Calu3 (cell line): ENCODE measurements around the gene SNAPC4. TPM values are rescaled to one million over a fixed set of nuclear protein-coding genes. Genes with fewer than 3 reads are reported as not detected.

Experiments
- BruUV-seq: library from RNA; stranded (reverse); fragments of 400-500 nt; replicated peaks from 2 replicates; lab custom pipeline; 2021; lab: Mats Ljungman, UMichigan
- CTCF ChIA-PET: fragments of 300-600 bp; sonication (Branson Sonifier 250); formaldehyde crosslinking; loops from one replicate; lab custom pipeline; 2022; ENCODE audit warnings: antibody characterized with exemption; lab: Charles Lee
- DNase-seq: peaks from one replicate; pipeline ENCODE4 v3.0.0; 2022
- H3K27ac Mint-ChIP-seq: one replicate; pipeline ENCODE4 v1.8.0; 2022; ENCODE audit warnings: mixed read lengths; ENCODE audit not compliant: unreplicated experiment
- H3K27me3 Mint-ChIP-seq: one replicate; pipeline ENCODE4 v1.8.0; 2022; ENCODE audit warnings: mixed read lengths; ENCODE audit not compliant: unreplicated experiment
- H3K36me3 Mint-ChIP-seq: one replicate; pipeline ENCODE4 v1.8.0; 2022; ENCODE audit warnings: mild to moderate bottlenecking, moderate library complexity, mixed read lengths; ENCODE audit not compliant: insufficient read depth, unreplicated experiment
- H3K4me1 Mint-ChIP-seq: one replicate; pipeline ENCODE4 v1.8.0; 2022; ENCODE audit warnings: mild to moderate bottlenecking, low read depth, mixed read lengths; ENCODE audit not compliant: unreplicated experiment
- H3K4me3 Mint-ChIP-seq: one replicate; pipeline ENCODE4 v1.8.0; 2022; ENCODE audit warnings: mild to moderate bottlenecking, low read depth, moderate library complexity, mixed read lengths; ENCODE audit not compliant: unreplicated experiment
- H3K9me3 Mint-ChIP-seq: one replicate; pipeline ENCODE4 v1.8.0; 2022; ENCODE audit warnings: low read depth, mixed read lengths; ENCODE audit not compliant: unreplicated experiment
- CTCF ChIP-seq: fragments of 200-600 bp; IDR thresholded peaks from one replicate; pipeline ENCODE4 v1.8.0; 2022; ENCODE audit warnings: antibody characterized with exemption; ENCODE audit not compliant: unreplicated experiment
- intact Hi-C: fragments of 100-400 bp; cut with micrococcal nuclease; formaldehyde crosslinking; loops from one replicate; pipeline ENCODE4 v1.10.0; 2022; ENCODE audit not compliant: unreplicated experiment
- total RNA-seq: library from RNA; stranded (reverse); gene quantifications from 2 replicates; pipeline ENCODE4 v1.2.3, GENCODE V29; 2022

Gene SNAPC4
- total RNA-seq, 1 experiment from 2014 or later: 10.5 TPM

- no peak for DNase-seq
- intact Hi-C loops: no loop called here
- Mint-ChIP-seq H3K4me1 (peaks cover 8% of the 10 kb centered on the region), H3K27ac (no peak overlapping the region), H3K27me3 (no peaks in the 10 kb centered on the region), H3K4me3 (no peak overlapping the region), H3K9me3 (no peaks in the 10 kb centered on the region), H3K36me3 (peaks cover 33% of the 10 kb centered on the region)
- TF ChIP-seq CTCF: no peak
- no TSS peak for BruUV-seq
- CTCF ChIA-PET: no interaction called here
These were observed 34.7 kb upstream of the SNAPC4 start for GRCh38 chr9:136434580-136435169.

GRCh38 chr9:136433849-136434579, 34.0 kb upstream of the SNAPC4 start:
- no peak overlapping the region for H3K4me3 Mint-ChIP-seq
- no peaks in the 10 kb centered on the region for H3K9me3 Mint-ChIP-seq
- H3K27ac Mint-ChIP-seq: no peak overlapping the region
- peaks cover 8% of the 10 kb centered on the region for H3K4me1 Mint-ChIP-seq
- BruUV-seq: no TSS peak
- H3K27me3 Mint-ChIP-seq: no peaks in the 10 kb centered on the region
- H3K36me3 Mint-ChIP-seq: peaks cover 35% of the 10 kb centered on the region
- DNase-seq: no peak
- CTCF ChIA-PET: no interaction called here
- intact Hi-C loops: no loop called here
- TF ChIP-seq CTCF: no peak

- TF ChIP-seq CTCF: no peak
- Mint-ChIP-seq H3K36me3 (peaks cover 31% of the 10 kb centered on the region), H3K4me3 (no peak overlapping the region), H3K9me3 (no peaks in the 10 kb centered on the region), H3K4me1 (peaks cover 8% of the 10 kb centered on the region), H3K27ac (no peak overlapping the region), H3K27me3 (no peaks in the 10 kb centered on the region)
- intact Hi-C loops: no loop called here
- CTCF ChIA-PET: no interaction called here
- DNase-seq: no peak
- no TSS peak for BruUV-seq
These were observed 33.2 kb upstream of the SNAPC4 start for GRCh38 chr9:136433043-136433715.

- intact Hi-C loops: no loop called here
- no peak for TF ChIP-seq CTCF
- CTCF ChIA-PET: no interaction called here
- no peak overlapping the region for H3K4me3 Mint-ChIP-seq
- H3K36me3 Mint-ChIP-seq: peaks cover 25% of the 10 kb centered on the region
- no peak overlapping the region for H3K27ac Mint-ChIP-seq
- no TSS peak for BruUV-seq
- H3K9me3 Mint-ChIP-seq: no peaks in the 10 kb centered on the region
- H3K4me1 Mint-ChIP-seq: peaks cover 8% of the 10 kb centered on the region
- DNase-seq: no peak
- H3K27me3 Mint-ChIP-seq: no peaks in the 10 kb centered on the region
These were observed 32.6 kb upstream of the SNAPC4 start for GRCh38 chr9:136432591-136432990.
